Loucy (cell line): Measurements from ENCODE around the gene SPRYD3.
"Not testable (repeated sequence)": the region's sequence is repeated elsewhere in the genome, so short reads cannot be mapped to it uniquely, and the experiment has no call there.

Source experiments
- H2AFZ ChIP-seq: fragments of 200-600 bp; sonication (generic); 2 replicates; pipeline ENCODE4 v1.6.0; 2016; ENCODE audit warnings: antibody characterized with exemption, mild to moderate bottlenecking, low read length, moderate library complexity
- H3F3A ChIP-seq: fragments of 200-600 bp; 2 replicates; pipeline ENCODE4 v1.6.0; 2016; ENCODE audit warnings: antibody characterized with exemption, low read depth, mild to moderate bottlenecking
- H3K27me3 ChIP-seq: fragments of 200-600 bp; sonication (generic); 2 replicates; pipeline ENCODE4 v1.6.1; 2014; ENCODE audit warnings: low read length, mild to moderate bottlenecking; ENCODE audit not compliant: insufficient read depth, poor library complexity, severe bottlenecking
- H3K36me3 ChIP-seq: fragments of 200-600 bp; sonication (generic); 2 replicates; pipeline ENCODE4 v1.6.1; 2016; ENCODE audit warnings: low read length; ENCODE audit not compliant: insufficient read depth
- H3K4me1 ChIP-seq: fragments of 200-600 bp; sonication (generic); 2 replicates; pipeline ENCODE4 v1.5.1; 2014; ENCODE audit warnings: low read length, mild to moderate bottlenecking; ENCODE audit not compliant: insufficient read depth, poor library complexity, severe bottlenecking
- H3K4me2 ChIP-seq: fragments of 200-600 bp; sonication (generic); 2 replicates; pipeline ENCODE4 v1.6.0; 2014; ENCODE audit warnings: antibody characterized with exemption, low read length, low read depth, mild to moderate bottlenecking; ENCODE audit not compliant: poor library complexity, severe bottlenecking
- H3K4me3 ChIP-seq: fragments of 200-600 bp; sonication (generic); 2 replicates; pipeline ENCODE4 v1.5.1; 2014; ENCODE audit warnings: low read length, mild to moderate bottlenecking, mixed read lengths; ENCODE audit not compliant: poor library complexity, severe bottlenecking
- H3K79me2 ChIP-seq: fragments of 200-600 bp; sonication (generic); 2 replicates; pipeline ENCODE4 v1.6.1; 2014; ENCODE audit warnings: low read length; ENCODE audit not compliant: insufficient read depth
- H3K9ac ChIP-seq: fragments of 200-600 bp; sonication (generic); 2 replicates; pipeline ENCODE4 v1.6.0; 2014; ENCODE audit warnings: mild to moderate bottlenecking, low read depth, low read length, moderate library complexity; ENCODE audit not compliant: poor library complexity, severe bottlenecking
- H3K9me2 ChIP-seq: fragments of 200-600 bp; sonication (generic); replicated peaks from 2 replicates; pipeline ENCODE4 v1.6.1; 2016; ENCODE audit warnings: low read depth, low read length, mixed read lengths
- H3K9me3 ChIP-seq: fragments of 200-600 bp; sonication (generic); 2 replicates; pipeline ENCODE4 v1.6.1; 2014; ENCODE audit warnings: mild to moderate bottlenecking, antibody characterized with exemption, low read length, low read depth; ENCODE audit not compliant: insufficient read depth
- H4K20me1 ChIP-seq: fragments of 200-600 bp; sonication (generic); 2 replicates; pipeline ENCODE4 v1.6.0; 2014; ENCODE audit warnings: antibody characterized with exemption, low read length, mild to moderate bottlenecking; ENCODE audit not compliant: insufficient read depth, poor library complexity, severe bottlenecking
- CTCF ChIP-seq: fragments of 200-600 bp; sonication (generic); conservative IDR thresholded peaks from 2 replicates; pipeline ENCODE4 v1.5.1; 2014; ENCODE audit warnings: mild to moderate bottlenecking, antibody characterized with exemption, low read length
- EZH2phosphoT487 ChIP-seq: fragments of 200-600 bp; IDR thresholded peaks from 2 replicates; pipeline ENCODE4 v1.6.1; 2018; ENCODE audit warnings: antibody characterized with exemption, mild to moderate bottlenecking, moderate library complexity, borderline replicate concordance

The SPRYD3 gene

GRCh38 chr12:53039851-53040250, 39.3 kb downstream of the SPRYD3 start:
- H3K27me3 ChIP-seq = no peaks in the 10 kb centered on the region
- peaks cover 9% of the 10 kb centered on the region; the same call in 1 of the 2 replicates for H3F3A ChIP-seq
- no peak overlapping the region for H2AFZ ChIP-seq
- no peak overlapping the region for H3K4me2 ChIP-seq
- H3K9me2 ChIP-seq = no peaks in the 10 kb centered on the region
- TF ChIP-seq EZH2phosphoT487 (no peak), CTCF (no peak)
- no peaks in the 10 kb centered on the region for H3K4me1 ChIP-seq
- no peak overlapping the region for H3K4me3 ChIP-seq
- H4K20me1 ChIP-seq = no peaks in the 10 kb centered on the region
- no peaks in the 10 kb centered on the region for H3K79me2 ChIP-seq
- H3K36me3 ChIP-seq = peaks cover 68% of the 10 kb centered on the region; the same call in 1 of the 2 replicates
- H3K9me3 ChIP-seq = no peaks in the 10 kb centered on the region
- no peak overlapping the region for H3K9ac ChIP-seq

- Histone ChIP-seq H3K79me2 (no peaks in the 10 kb centered on the region), H4K20me1 (no peaks in the 10 kb centered on the region)
Observed at GRCh38 chr12:53036802-53037201, 42.4 kb downstream of the SPRYD3 start.

GRCh38 chr12:53034459-53034858, 44.7 kb downstream of the SPRYD3 start:
- Histone ChIP-seq H4K20me1 (peaks cover 3% of the 10 kb centered on the region), H3K4me3 (no peak overlapping the region), H3K36me3 (peaks cover 84% of the 10 kb centered on the region), H3K9ac (no peak overlapping the region), H3F3A (no peaks in the 10 kb centered on the region), H3K27me3 (no peaks in the 10 kb centered on the region), H3K4me2 (no peak overlapping the region), H2AFZ (no peak overlapping the region), H3K9me3 (no peaks in the 10 kb centered on the region), H3K79me2 (no peaks in the 10 kb centered on the region), H3K4me1 (no peaks in the 10 kb centered on the region), H3K9me2 (no peaks in the 10 kb centered on the region)
- TF ChIP-seq EZH2phosphoT487 (no peak), CTCF (no peak)

More at GRCh38 chr12:53036802-53037201, 42.4 kb downstream of the SPRYD3 start:
- no peaks in the 10 kb centered on the region for H3K9me3 ChIP-seq
- H3K9me2 ChIP-seq = no peaks in the 10 kb centered on the region
- no peak overlapping the region for H3K4me3 ChIP-seq
- H3K27me3 ChIP-seq = no peaks in the 10 kb centered on the region
- TF ChIP-seq EZH2phosphoT487 (no peak), CTCF (no peak)
- no peaks in the 10 kb centered on the region for H3F3A ChIP-seq
- no peak overlapping the region for H3K4me2 ChIP-seq
- peaks cover 81% of the 10 kb centered on the region for H3K36me3 ChIP-seq
- H3K4me1 ChIP-seq = no peaks in the 10 kb centered on the region
- H2AFZ ChIP-seq = no peak overlapping the region
- no peak overlapping the region for H3K9ac ChIP-seq

GRCh38 chr12:53033832-53034231, 45.4 kb downstream of the SPRYD3 start:
- not testable (repeated sequence) for H3K9me2 ChIP-seq, H4K20me1 ChIP-seq, H3F3A ChIP-seq, H3K79me2 ChIP-seq, H3K9me3 ChIP-seq, H2AFZ ChIP-seq, H3K9ac ChIP-seq, H3K4me1 ChIP-seq, H3K4me2 ChIP-seq, H3K27me3 ChIP-seq, H3K4me3 ChIP-seq
- H3K36me3 ChIP-seq = peaks cover 84% of the 10 kb centered on the region
